AG09309 (cell line): ENCODE results near the gene ERFL.
"Not testable (repeated sequence)": the region's sequence is repeated elsewhere in the genome, so short reads cannot be mapped to it uniquely, and the experiment has no call there.

Experiments used
- DNase-seq: peaks from one replicate; pipeline ENCODE4 v3.0.0-alpha.2; 2010; ENCODE audit warnings: low read depth
- H3K4me3 ChIP-seq: 2 replicates; pipeline ENCODE4 v1.5.1; 2011; ENCODE audit warnings: mild to moderate bottlenecking, low read depth, low read length, moderate library complexity; ENCODE audit not compliant: control insufficient read depth
- TF ChIP-seq, protein P1 (sequence below): IDR thresholded peaks from 2 replicates; pipeline ENCODE4 v1.5.1; 2011; ENCODE audit warnings: mild to moderate bottlenecking, low read depth, low read length, inconsistent platforms; ENCODE audit not compliant: insufficient read depth, control insufficient read depth; ENCODE audit errors: missing control alignments

ERFL gene

DNA sequence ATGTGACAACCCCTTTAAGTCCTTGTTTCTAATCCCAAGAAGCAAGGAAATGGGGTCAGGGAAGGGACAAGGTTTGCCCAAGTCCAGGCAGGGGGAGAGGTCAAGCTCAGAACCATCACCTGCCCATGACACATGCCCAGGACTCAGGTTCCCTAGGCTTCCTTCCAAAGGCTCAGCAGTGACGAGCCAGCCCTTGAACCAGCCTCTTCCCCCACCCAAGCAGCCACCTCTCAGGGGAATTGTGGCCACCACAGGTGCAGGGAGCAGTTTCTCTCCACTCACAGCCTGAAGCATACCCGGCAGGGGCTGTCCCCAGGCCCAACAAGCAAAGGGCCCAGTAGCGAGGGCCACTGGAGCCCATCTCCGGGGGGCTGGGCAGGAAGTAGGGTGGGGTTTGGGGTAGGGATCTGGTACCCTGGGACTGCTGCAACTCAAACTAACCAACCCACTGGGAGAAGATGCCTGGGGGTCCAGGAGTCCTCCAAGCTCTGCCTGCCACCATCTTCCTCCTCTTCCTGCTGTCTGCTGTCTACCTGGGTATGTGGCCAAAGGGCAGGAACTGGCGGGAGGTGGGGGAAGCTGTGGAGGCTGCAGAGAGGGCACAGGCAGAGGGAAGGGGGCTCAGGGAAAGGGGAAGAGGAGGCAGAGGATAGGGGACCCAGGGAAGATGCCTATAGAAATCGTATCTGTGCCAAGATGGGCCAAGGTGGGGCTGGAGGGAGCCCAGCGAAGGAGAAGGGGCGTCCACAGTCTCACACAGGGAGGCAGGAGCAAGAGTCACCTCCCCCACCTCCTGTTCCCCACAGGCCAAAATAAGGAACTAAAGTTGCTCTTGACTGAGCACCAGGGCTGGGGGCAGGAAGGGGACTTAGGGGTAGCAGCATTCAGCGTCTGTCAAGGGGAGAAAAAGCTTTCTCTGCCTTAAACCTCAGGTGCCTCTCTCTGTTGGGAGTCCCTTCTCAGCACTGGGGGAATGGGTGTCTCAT, 51.1 kb downstream of the ERFL start, which contains the start of gene CD79A:
Gene CD79A (plus strand): TSS at position 433 of the 986 bp plus-strand sequence. CDS start 26 bp downstream, at position 459.
- no peak for DNase-seq
- TF ChIP-seq, protein P1, sequence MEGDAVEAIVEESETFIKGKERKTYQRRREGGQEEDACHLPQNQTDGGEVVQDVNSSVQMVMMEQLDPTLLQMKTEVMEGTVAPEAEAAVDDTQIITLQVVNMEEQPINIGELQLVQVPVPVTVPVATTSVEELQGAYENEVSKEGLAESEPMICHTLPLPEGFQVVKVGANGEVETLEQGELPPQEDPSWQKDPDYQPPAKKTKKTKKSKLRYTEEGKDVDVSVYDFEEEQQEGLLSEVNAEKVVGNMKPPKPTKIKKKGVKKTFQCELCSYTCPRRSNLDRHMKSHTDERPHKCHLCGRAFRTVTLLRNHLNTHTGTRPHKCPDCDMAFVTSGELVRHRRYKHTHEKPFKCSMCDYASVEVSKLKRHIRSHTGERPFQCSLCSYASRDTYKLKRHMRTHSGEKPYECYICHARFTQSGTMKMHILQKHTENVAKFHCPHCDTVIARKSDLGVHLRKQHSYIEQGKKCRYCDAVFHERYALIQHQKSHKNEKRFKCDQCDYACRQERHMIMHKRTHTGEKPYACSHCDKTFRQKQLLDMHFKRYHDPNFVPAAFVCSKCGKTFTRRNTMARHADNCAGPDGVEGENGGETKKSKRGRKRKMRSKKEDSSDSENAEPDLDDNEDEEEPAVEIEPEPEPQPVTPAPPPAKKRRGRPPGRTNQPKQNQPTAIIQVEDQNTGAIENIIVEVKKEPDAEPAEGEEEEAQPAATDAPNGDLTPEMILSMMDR: no peak
- no peak within 1 kb of the TSS for H3K4me3 ChIP-seq

DNA sequence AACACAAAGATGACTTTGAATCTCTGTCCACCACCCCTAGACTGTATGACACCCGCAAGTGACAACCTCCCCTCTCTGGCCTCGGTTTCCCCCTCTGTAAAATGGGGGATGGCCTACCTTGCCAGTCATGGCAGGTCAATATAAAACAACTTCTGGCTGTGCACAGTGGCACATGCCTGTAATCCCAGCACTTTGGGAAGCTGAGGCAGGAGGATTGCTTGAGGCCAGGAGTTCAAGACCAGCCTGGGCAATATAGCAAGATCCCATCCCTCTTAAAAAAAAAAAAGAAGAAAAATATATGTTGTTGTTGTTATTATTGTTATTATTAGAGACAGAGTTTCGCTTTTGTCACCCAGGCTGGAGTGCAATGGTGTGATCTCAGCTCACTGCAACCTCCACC, 52.3 kb downstream of the ERFL start:
- H3K4me3 ChIP-seq, DNase-seq: not testable (repeated sequence)

DNA sequence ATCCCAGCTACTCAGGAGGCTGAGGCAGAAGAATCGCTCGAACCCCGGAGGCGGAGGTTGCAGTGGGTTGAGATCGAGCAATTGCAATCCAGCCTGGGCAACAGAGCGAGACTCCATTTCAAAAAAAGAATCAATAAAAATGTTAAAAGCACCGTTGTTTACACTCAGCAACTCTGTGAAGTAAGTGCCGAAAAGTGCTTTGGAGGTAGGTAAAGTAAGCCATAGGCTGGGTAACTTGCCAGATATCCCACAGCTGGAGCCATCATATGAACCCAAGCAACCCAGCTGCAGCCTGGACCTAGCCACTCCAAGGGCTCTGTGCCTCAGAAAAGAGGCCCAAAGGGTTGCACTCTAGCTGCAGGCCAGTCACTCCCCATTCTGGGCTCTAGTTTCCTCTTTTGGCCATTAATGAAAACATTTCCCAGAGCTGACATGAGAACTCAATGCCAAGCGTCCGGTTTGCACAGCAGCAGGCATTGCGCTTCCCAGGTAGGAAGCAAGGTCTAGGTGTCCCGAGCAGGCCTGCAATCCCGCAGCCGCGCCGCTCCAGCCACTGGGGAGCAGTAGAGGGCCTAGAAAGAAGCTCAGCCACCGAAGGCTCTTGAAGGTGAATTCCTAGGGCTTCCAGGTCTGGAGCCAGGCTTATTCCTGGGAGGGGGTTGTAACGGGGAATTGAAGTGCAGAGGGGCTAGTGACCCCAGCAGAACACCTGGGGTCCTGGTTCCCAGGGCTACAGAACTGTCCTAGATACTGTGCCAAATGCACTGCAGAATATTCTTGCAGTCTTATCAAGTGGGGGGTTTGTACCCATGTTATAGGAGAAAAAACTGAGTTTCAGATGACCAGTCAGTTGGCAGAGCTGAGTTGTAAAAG, 55.2 kb downstream of the ERFL start:
- no peak for DNase-seq
- TF ChIP-seq, protein P1: peak; percentile 72
- no peak overlapping the region for H3K4me3 ChIP-seq

DNA sequence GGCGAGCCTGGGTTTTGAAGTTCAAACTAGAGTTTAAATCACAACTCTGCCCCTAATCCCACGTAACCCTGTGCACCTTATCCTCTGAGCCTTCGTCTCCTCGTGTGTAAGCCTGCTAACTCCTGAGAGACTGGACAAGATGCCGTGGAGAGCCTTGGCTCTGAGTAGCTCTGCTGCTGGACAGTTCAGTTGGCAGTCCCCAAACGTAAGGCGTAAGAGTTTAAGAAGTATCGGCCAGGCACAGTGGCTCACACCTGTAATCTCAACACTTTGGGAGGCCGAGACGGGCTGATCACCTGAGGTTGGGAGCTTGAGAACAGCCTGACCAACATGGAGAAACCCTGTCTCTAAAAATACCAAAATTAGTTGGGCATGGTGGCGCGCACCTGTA, 55.9 kb downstream of the ERFL start:
- TF ChIP-seq, protein P1: no peak
- no peak for DNase-seq
- no peak overlapping the region for H3K4me3 ChIP-seq

DNA sequence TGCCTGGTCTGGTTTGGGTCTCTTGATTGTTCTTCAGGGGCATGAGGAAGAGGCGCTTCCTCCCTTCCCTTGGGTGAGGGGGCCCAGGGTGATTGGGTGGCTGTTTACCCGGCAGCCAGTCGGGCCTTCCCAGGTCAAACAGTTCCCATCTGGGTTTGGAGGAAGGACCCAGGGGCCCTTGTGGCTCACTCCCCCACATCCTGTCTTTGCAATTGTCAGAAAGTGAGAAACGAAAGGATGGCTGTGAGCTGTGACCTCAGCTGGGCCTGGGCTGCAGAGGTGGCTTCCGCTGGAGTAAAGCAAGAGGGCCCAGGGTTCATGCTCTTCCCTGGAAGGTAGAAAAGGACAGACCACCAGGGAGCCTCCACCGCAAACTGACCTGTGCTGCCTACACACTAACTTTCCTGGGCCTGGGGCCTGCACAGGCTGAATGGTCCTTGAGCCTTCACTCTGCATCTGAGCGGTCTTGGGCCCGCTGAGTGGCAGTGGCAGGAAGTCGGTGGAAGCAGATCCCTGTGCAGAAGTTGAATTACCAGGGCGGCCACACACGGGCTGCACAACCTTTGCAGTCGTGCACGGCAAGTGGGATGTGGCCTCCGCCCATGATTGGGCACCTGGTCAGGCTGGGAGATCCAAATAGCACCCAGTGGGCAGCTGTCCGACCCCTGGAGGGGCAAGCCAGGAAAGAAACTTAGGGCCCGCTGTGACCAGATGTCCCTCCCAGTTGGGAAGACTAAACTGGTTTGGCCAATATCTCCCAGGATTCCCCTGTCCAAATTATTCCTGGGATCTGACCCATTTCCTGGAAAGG, 56.5 kb downstream of the ERFL start:
- TF ChIP-seq, protein P1: no peak
- DNase-seq: no peak
- H3K4me3 ChIP-seq: no peak overlapping the region

DNA sequence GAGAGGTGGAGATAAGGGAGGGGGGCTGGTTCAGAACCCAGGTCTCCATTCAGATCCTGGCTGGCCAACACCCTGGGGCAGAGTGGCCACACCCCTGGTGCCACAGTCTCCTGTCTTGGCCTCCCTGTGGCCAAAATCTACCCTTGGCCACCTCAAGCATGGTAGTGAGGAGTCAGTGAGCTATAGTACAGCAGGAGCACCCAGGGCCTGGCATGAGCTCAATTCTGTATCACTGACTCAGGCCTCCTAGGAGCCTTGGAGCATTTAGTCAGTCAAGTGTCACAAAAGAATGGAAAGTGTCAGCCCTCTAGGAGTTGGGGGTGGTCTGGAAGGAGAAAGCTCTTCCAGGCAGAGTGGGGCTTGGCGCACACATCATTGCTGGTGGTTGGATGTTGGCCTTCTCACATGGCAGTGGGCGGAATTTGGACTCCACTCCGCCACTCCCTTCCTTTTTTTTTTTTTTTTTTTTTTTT, 57.8 kb downstream of the ERFL start:
- TF ChIP-seq, protein P1: no peak
- DNase-seq: no peak
- no peak overlapping the region for H3K4me3 ChIP-seq
